Cardiac septum (tissue), 1 donor: ENCODE data around the gene MKKS. TPM values are rescaled to one million over a fixed set of nuclear protein-coding genes. Genes with fewer than 3 reads are reported as not detected.

Experiments used
- DNase-seq: peaks from one replicate; pipeline ENCODE4 v3.0.0-alpha.2; 2020; ENCODE audit warnings: low spot score
- intact Hi-C: fragments of 100-400 bp; cut with DNase I; formaldehyde crosslinking; loops from one replicate; pipeline ENCODE4 v1.14.0; 2022
- total RNA-seq: library from RNA; stranded (reverse); fragmentation: NEBNext Ultra II Directional; extraction: Animal tissue kit (Norgen Biotek cat#: 25700); gene quantifications from one replicate; pipeline ENCODE4 v1.2.1, GENCODE V29; 2021
- donor health status: DM: no; HTN: no; CAD: no.

The MKKS gene
- total RNA-seq, 1 donor from 2014 or later = 15.9 TPM

DNA sequence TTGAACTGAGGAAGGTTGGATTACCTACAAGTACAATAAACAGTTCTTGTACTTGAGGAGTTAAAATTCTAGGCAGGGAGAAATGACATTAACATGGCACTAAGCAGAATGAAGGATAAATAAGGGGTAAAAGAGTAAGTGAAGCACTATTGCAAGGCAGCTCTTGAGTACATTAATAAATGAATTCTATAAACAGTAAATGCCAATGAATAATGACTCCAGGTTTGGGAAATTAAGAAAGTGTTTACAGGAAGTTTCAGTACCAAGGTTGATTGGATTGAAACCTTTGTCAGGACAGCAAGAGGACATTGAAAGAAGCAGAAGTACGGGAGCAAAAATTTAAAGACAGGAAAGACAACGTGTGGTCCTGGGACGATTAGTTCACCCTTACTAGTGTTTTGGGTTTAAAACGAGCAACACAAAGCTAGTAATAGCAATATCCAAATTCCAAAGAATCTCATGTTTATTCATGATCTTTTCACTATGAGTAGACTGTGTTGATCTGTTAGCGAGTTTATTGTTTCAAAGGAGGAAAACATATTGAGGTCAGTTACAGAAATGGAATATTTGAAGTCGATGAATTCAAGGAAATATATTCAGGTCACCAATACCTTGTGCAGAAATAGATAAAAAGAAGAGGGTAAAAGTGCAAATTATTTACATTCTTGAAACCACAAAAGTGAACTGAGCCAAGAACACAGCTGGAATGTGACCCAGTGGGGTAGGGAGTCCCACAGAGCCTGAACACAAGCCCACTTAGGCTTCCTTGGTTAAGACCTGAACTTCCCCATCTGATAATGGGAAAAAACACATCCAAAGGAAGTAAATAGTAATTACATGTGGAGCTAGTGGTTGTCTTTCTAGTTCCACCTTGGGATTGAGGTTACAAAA is 80.8 kb downstream of the MKKS start:
- no peak for DNase-seq
- intact Hi-C loops = loop anchor here (5.0 to 10.0 kb wide), 2 partner anchors 72 to 216 kb away; no protein-coding TSS in a partner anchor

Other genes with a start within 250 kb of the MKKS start
- gene SNAP25, start 215.4 kb downstream of the MKKS start, total RNA-seq = 1.2 TPM
- gene SLX4IP, start 1.1 kb upstream of the MKKS start, total RNA-seq = 2.3 TPM
- 42.1 TPM for gene JAG1, start 239.8 kb upstream of the MKKS start, total RNA-seq